Liver (tissue), 9 donors: ENCODE measurements around the gene MRPL40. TPM values are rescaled to one million over a fixed set of nuclear protein-coding genes. Genes with fewer than 3 reads are reported as not detected.

Source experiments
- DNase-seq: peaks from one replicate; pipeline ENCODE4 v3.0.0-alpha.2; 2017; ENCODE audit warnings: low spot score
- H3K27ac ChIP-seq, 2 donors: one replicate each; pipeline ENCODE4 v1.7.0; 2013; ENCODE audit warnings: inconsistent platforms in 2 of 2, low read length in 2 of 2, control low read depth in 1 of 2, low read depth in 1 of 2, mild to moderate bottlenecking in 1 of 2
- H3K27me3 ChIP-seq, 4 donors: one replicate each; pipeline versions ENCODE4 v1.6.1 to v1.7.0; 2013; ENCODE audit warnings: low read length in 3 of 4, inconsistent platforms in 1 of 4, mild to moderate bottlenecking in 1 of 4, moderate library complexity in 1 of 4; ENCODE audit not compliant: control insufficient read depth in 4 of 4, insufficient read depth in 4 of 4
- H3K36me3 ChIP-seq, 4 donors: one replicate each; pipeline versions ENCODE4 v1.6.1 to v1.7.0; 2013; ENCODE audit warnings: low read length in 3 of 4, mild to moderate bottlenecking in 3 of 4, low read depth in 1 of 4, moderate library complexity in 1 of 4; ENCODE audit not compliant: control insufficient read depth in 4 of 4, insufficient read depth in 3 of 4
- H3K4me1 ChIP-seq, 4 donors: one replicate each; pipeline versions ENCODE4 v1.6.1 to v1.7.0; 2013; ENCODE audit warnings: low read length in 3 of 4, mild to moderate bottlenecking in 3 of 4, moderate library complexity in 1 of 4; ENCODE audit not compliant: control insufficient read depth in 4 of 4, insufficient read depth in 4 of 4
- H3K4me3 ChIP-seq, 3 donors: one replicate each; pipeline versions ENCODE4 v1.6.1 to v1.7.0; 2013; ENCODE audit warnings: low read length in 3 of 3, control low read depth in 1 of 3, low read depth in 1 of 3, mild to moderate bottlenecking in 1 of 3
- H3K9ac ChIP-seq, 2 donors: one replicate each; pipeline ENCODE4 v1.7.0; 2013; ENCODE audit warnings: low read length in 2 of 2, mild to moderate bottlenecking in 2 of 2, moderate library complexity in 2 of 2, control low read depth in 1 of 2, low read depth in 1 of 2
- H3K9me3 ChIP-seq, 4 donors: one replicate each; pipeline versions ENCODE4 v1.6.1 to v1.7.0; 2013; ENCODE audit warnings: low read length in 3 of 4; ENCODE audit not compliant: control insufficient read depth in 4 of 4
- ATF3 ChIP-seq: IDR thresholded peaks from 2 replicates; pipeline ENCODE4 v1.6.1; 2016; ENCODE audit warnings: antibody characterized with exemption
- EGR1 ChIP-seq, 2 donors: IDR thresholded peaks; 2 replicates each; pipeline ENCODE4 v1.6.1; 2016 to 2018; ENCODE audit warnings: antibody characterized with exemption in 2 of 2, low read depth in 2 of 2
- FOXA1 ChIP-seq: IDR thresholded peaks from 2 replicates; pipeline ENCODE4 v1.6.1; 2016; ENCODE audit warnings: antibody characterized with exemption
- FOXA2 ChIP-seq: IDR thresholded peaks from 2 replicates; pipeline ENCODE4 v1.6.1; 2016; ENCODE audit warnings: antibody characterized with exemption
- GABPA ChIP-seq, 2 donors: IDR thresholded peaks in 1 of 2; conservative IDR thresholded peaks in 1 of 2; 2 replicates each; pipeline ENCODE4 v1.6.1; 2016; ENCODE audit warnings: antibody characterized with exemption in 2 of 2, mild to moderate bottlenecking in 1 of 2, moderate library complexity in 1 of 2
- HNF4A ChIP-seq, 2 donors: conservative IDR thresholded peaks; 2 replicates each; pipeline ENCODE4 v1.6.1; 2016; ENCODE audit warnings: antibody characterized with exemption in 2 of 2, mild to moderate bottlenecking in 2 of 2
- HNF4G ChIP-seq: IDR thresholded peaks from 2 replicates; pipeline ENCODE4 v1.6.1; 2016; ENCODE audit warnings: antibody characterized with exemption
- JUND ChIP-seq, 2 donors: IDR thresholded peaks; 2 replicates each; pipeline ENCODE4 v1.6.1; 2016; ENCODE audit warnings: antibody characterized with exemption in 2 of 2
- NR2F2 ChIP-seq: IDR thresholded peaks from 2 replicates; pipeline ENCODE4 v1.6.1; 2016; ENCODE audit warnings: antibody characterized with exemption
- RAD21 ChIP-seq, 2 donors: IDR thresholded peaks; 2 replicates each; pipeline ENCODE4 v1.6.1; 2016; ENCODE audit warnings: antibody characterized with exemption in 2 of 2, mild to moderate bottlenecking in 2 of 2
- RXRA ChIP-seq, 2 donors: IDR thresholded peaks; 2 replicates each; pipeline ENCODE4 v1.6.1; 2017 to 2018; ENCODE audit warnings: antibody characterized with exemption in 2 of 2, mild to moderate bottlenecking in 1 of 2
- SP1 ChIP-seq: IDR thresholded peaks from 2 replicates; pipeline ENCODE4 v1.6.1; 2018; ENCODE audit warnings: antibody characterized with exemption, mild to moderate bottlenecking
- TAF1 ChIP-seq: conservative IDR thresholded peaks from 2 replicates; pipeline ENCODE4 v1.6.1; 2016; ENCODE audit warnings: antibody characterized with exemption, mild to moderate bottlenecking
- YY1 ChIP-seq: IDR thresholded peaks from 2 replicates; pipeline ENCODE4 v1.6.1; 2016; ENCODE audit warnings: antibody characterized with exemption, mild to moderate bottlenecking
- ZBTB33 ChIP-seq: IDR thresholded peaks from 2 replicates; pipeline ENCODE4 v1.6.1; 2016; ENCODE audit warnings: antibody characterized with exemption
- WGBS: extraction: QIAGEN DNeasy Blood & Tissue Kit; methylation state at CpG from one replicate; pipeline ENCODE4 v1.1.7; 2013; 5-methylcytosine and 5-hydroxymethylcytosine counted together
- polyA plus RNA-seq, 2 donors: library from polyadenylated mRNA; stranded (reverse) in 1 of 2; unstranded in 1 of 2; fragments of 200-250 nt in 1 of 2; fragments of >200 nt in 1 of 2; fragmentation: Nextera tagmentation in 1 of 2; extraction: Ambion mirVana in 1 of 2; gene quantifications; one replicate each; pipeline versions ENCODE4 v1.2.1 to v1.2.3, GENCODE V29; 2013 to 2015
- total RNA-seq, 2 donors: library from RNA; depleted of rRNA; stranded (reverse); fragments of >200 nt; gene quantifications; one replicate each; pipeline ENCODE4 v1.2.3, GENCODE V29; 2014
- TF ChIP-seq, protein P1 (sequence below): IDR thresholded peaks from 2 replicates; pipeline ENCODE4 v1.6.1; 2016; ENCODE audit warnings: antibody characterized with exemption, mild to moderate bottlenecking
- TF ChIP-seq, protein P2 (sequence below): fragments of 150-350 bp; IDR thresholded peaks from 2 replicates; pipeline ENCODE4 v1.5.1; 2017; ENCODE audit warnings: improper control_type of control experiment, low read depth, low read length; ENCODE audit not compliant: missing input control
- donor health status: healthy.
- donor health status: healthy.
- donor health status: healthy.
- donor health status: healthy.
- donor health status: healthy.

Gene MRPL40
- total and polyA plus RNA-seq, 4 donors = 11.3 to 52.0 (median 27.7) TPM

DNA sequence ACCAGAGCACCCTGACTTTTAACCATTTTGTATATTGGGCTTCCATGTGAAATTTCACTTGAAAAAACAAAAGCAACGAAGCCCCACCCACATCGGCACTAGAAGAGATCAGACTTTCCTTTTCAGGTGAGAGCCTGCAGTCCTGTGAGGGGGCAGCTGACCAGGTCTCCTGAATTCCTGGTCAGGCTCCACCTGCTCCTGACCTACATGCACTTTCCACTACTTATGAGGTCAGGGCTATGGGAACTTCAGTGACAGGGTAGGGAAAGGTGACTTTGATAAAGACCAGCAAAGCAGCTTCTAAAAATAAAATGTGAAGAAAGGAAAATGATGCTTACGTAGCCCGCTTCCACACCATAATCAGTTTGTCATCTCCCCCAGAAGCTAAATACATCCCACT is 25.5 kb upstream of the MRPL40 start (continued):
- TF ChIP-seq ATF3 (no peak), FOXA1 (no peak)

DNA sequence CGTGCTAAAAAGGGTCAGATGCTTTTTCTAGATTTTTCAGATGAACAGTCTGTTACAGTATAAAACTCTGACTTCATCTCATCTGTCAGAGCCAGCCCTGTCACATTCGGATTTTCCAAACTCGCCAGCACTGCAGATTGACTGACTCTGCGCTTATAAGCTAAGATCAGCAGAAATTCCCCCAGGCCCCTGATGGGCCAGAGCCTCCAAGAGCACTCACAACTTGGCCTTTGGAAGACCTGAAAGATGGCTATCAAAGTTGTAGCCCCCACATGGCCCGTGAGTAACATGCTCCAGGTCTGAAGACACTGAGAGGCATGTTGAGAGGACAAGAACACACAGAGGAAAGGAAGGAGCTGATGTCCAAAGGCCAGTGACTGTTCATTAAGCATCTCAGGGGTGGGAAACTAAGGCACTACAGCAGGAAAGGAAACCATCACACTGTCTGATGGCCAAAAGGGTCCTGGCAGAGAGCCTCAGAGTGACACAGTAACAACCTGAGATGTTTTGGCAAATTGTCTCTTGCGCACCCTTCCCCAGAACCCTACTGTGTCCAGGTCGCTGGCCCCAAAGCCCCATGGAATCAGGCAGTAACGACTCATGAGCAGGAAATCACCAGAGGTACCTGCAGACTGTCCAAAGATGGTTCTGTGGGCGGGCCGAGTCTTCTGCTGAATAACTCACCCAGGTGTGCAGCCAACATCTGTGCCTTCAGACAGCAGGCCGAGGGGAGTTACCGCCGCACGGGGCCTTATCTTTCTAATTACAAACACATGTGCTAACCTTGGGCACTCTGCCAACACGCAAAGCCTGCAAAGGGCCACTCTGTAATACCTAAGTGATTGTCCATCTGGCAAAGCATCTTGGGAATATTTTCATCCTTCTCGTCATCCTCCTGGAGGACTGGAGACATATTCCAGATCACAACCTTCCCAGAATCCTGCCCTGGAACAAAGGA is 24.4 kb upstream of the MRPL40 start:
- H3K36me3 ChIP-seq = peaks cover 11 to 52% (median 32%) of the 10 kb centered on the region in 4 donors
- DNase-seq = peak; percentile 71
- no peaks in the 10 kb centered on the region for H3K9me3 ChIP-seq
- WGBS = 81% methylated on average over 16 of the region's 16 CpGs
- TF ChIP-seq EGR1 (IDR thresholded peaks at IDR 0.05; ENCODE audit: low read depth in 2 of 2) = no peak
- TF ChIP-seq GABPA (IDR thresholded peaks at IDR 0.05 in 1 of 2, conservative IDR thresholded peaks at IDR 0.05 in 1 of 2) = no peak
- TF ChIP-seq YY1 = no peak
- TF ChIP-seq RAD21 (IDR thresholded peaks at IDR 0.05) = no peak
- peaks cover 0 to 10% (median 6%) of the 10 kb centered on the region in 4 donors for H3K4me1 ChIP-seq
- no peak overlapping the region for H3K9ac ChIP-seq
- no peaks in the 10 kb centered on the region for H3K27me3 ChIP-seq
- no peak overlapping the region for H3K27ac ChIP-seq
- no peak overlapping the region for H3K4me3 ChIP-seq

GRCh38 chr22:19410941-19411689 is 21.2 kb upstream of the MRPL40 start:
- WGBS = 95% methylated on average over 6 of the region's 6 CpGs
- peaks cover 6 to 37% (median 24%) of the 10 kb centered on the region in 4 donors for H3K36me3 ChIP-seq

More at GRCh38 chr22:19410941-19411689, 21.2 kb upstream of the MRPL40 start:
- H3K9me3 ChIP-seq = no peaks in the 10 kb centered on the region
- H3K27me3 ChIP-seq = no peaks in the 10 kb centered on the region
- TF ChIP-seq FOXA1 (no peak), ATF3 (no peak), FOXA2 (no peak), TAF1 (no peak), JUND (IDR thresholded peaks at IDR 0.05) (no peak), ZBTB33 (no peak), SP1 (no peak), HNF4G (no peak), EGR1 (IDR thresholded peaks at IDR 0.05; ENCODE audit: low read depth in 2 of 2) (no peak), RXRA (IDR thresholded peaks at IDR 0.05) (no peak), RAD21 (IDR thresholded peaks at IDR 0.05) (no peak), YY1 (no peak), GABPA (IDR thresholded peaks at IDR 0.05 in 1 of 2, conservative IDR thresholded peaks at IDR 0.05 in 1 of 2) (no peak), NR2F2 (no peak), HNF4A (conservative IDR thresholded peaks at IDR 0.05) (no peak)
- TF ChIP-seq, protein P1, sequence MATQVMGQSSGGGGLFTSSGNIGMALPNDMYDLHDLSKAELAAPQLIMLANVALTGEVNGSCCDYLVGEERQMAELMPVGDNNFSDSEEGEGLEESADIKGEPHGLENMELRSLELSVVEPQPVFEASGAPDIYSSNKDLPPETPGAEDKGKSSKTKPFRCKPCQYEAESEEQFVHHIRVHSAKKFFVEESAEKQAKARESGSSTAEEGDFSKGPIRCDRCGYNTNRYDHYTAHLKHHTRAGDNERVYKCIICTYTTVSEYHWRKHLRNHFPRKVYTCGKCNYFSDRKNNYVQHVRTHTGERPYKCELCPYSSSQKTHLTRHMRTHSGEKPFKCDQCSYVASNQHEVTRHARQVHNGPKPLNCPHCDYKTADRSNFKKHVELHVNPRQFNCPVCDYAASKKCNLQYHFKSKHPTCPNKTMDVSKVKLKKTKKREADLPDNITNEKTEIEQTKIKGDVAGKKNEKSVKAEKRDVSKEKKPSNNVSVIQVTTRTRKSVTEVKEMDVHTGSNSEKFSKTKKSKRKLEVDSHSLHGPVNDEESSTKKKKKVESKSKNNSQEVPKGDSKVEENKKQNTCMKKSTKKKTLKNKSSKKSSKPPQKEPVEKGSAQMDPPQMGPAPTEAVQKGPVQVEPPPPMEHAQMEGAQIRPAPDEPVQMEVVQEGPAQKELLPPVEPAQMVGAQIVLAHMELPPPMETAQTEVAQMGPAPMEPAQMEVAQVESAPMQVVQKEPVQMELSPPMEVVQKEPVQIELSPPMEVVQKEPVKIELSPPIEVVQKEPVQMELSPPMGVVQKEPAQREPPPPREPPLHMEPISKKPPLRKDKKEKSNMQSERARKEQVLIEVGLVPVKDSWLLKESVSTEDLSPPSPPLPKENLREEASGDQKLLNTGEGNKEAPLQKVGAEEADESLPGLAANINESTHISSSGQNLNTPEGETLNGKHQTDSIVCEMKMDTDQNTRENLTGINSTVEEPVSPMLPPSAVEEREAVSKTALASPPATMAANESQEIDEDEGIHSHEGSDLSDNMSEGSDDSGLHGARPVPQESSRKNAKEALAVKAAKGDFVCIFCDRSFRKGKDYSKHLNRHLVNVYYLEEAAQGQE = no peak
- TF ChIP-seq, protein P2, sequence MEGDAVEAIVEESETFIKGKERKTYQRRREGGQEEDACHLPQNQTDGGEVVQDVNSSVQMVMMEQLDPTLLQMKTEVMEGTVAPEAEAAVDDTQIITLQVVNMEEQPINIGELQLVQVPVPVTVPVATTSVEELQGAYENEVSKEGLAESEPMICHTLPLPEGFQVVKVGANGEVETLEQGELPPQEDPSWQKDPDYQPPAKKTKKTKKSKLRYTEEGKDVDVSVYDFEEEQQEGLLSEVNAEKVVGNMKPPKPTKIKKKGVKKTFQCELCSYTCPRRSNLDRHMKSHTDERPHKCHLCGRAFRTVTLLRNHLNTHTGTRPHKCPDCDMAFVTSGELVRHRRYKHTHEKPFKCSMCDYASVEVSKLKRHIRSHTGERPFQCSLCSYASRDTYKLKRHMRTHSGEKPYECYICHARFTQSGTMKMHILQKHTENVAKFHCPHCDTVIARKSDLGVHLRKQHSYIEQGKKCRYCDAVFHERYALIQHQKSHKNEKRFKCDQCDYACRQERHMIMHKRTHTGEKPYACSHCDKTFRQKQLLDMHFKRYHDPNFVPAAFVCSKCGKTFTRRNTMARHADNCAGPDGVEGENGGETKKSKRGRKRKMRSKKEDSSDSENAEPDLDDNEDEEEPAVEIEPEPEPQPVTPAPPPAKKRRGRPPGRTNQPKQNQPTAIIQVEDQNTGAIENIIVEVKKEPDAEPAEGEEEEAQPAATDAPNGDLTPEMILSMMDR = no peak
- no peak overlapping the region for H3K27ac ChIP-seq
- H3K4me1 ChIP-seq = no peaks in the 10 kb centered on the region
- H3K9ac ChIP-seq = no peak overlapping the region
- H3K4me3 ChIP-seq = no peak overlapping the region
- no peak for DNase-seq
